HepG2 (cell line): ENCODE results near the gene RPSA. TPM values are rescaled to one million over a fixed set of nuclear protein-coding genes. Genes with fewer than 3 reads are reported as not detected.

Experiments
- ARID4A ChIP-seq: sonication (generic); formaldehyde crosslinking; IDR thresholded peaks from 2 replicates; pipeline ENCODE4 v1.5.0; 2020; ENCODE audit warnings: mild to moderate bottlenecking, missing genetic modification reagents, borderline replicate concordance
- KAT7 ChIP-seq: IDR thresholded peaks from 2 replicates; pipeline ENCODE4 v1.6.1; 2018; ENCODE audit warnings: borderline replicate concordance, missing compliant biosample characterization
- NCOA1 ChIP-seq: sonication (generic); formaldehyde crosslinking; IDR thresholded peaks from 2 replicates; pipeline ENCODE4 v1.9.0; 2021; ENCODE audit warnings: missing genetic modification reagents
- PAWR ChIP-seq: sonication (generic); formaldehyde crosslinking; IDR thresholded peaks from 2 replicates; pipeline ENCODE4 v1.4.0; 2020; ENCODE audit warnings: missing genetic modification reagents, mild to moderate bottlenecking, borderline replicate concordance
- POGK ChIP-seq: sonication (generic); formaldehyde crosslinking; conservative IDR thresholded peaks from 2 replicates; pipeline ENCODE4 v1.8.0; 2022; ENCODE audit warnings: mild to moderate bottlenecking, moderate library complexity, missing genetic modification reagents
- POLR2G ChIP-seq: fragments of 200-400 bp; formaldehyde crosslinking; IDR thresholded peaks from 2 replicates; pipeline ENCODE4 v1.6.1; 2018; ENCODE audit warnings: mild to moderate bottlenecking, low read depth, low read length, moderate library complexity
- TOE1 ChIP-seq: sonication (generic); formaldehyde crosslinking; IDR thresholded peaks from 2 replicates; pipeline ENCODE4 v1.4.0; 2020; ENCODE audit warnings: mild to moderate bottlenecking, missing genetic modification reagents
- TRIM22 ChIP-seq: fragments of 450-650 bp; IDR thresholded peaks from 2 replicates; pipeline ENCODE4 v1.6.1; 2017
- YEATS2 ChIP-seq: sonication (generic); formaldehyde crosslinking; IDR thresholded peaks from 2 replicates; pipeline ENCODE4 v1.4.0; 2020; ENCODE audit warnings: missing genetic modification reagents, borderline replicate concordance
- ZNF296 ChIP-seq: sonication (generic); formaldehyde crosslinking; conservative IDR thresholded peaks from 2 replicates; pipeline ENCODE4 v1.5.0; 2020; ENCODE audit warnings: mild to moderate bottlenecking, missing genetic modification reagents
- ZNF414 ChIP-seq: sonication (generic); formaldehyde crosslinking; IDR thresholded peaks from 2 replicates; pipeline ENCODE4 v1.5.0; 2020; ENCODE audit warnings: missing genetic modification reagents
- ZNF431 ChIP-seq: sonication (generic); formaldehyde crosslinking; IDR thresholded peaks from 2 replicates; pipeline ENCODE4 v1.9.0; 2022; ENCODE audit warnings: missing genetic modification reagents, low read depth, mild to moderate bottlenecking, borderline replicate concordance
- ZNF678 ChIP-seq: sonication (generic); formaldehyde crosslinking; IDR thresholded peaks from 2 replicates; pipeline ENCODE4 v1.4.0; 2020; ENCODE audit warnings: mild to moderate bottlenecking, missing genetic modification reagents
- polyA plus RNA-seq, 8 experiments: library from polyadenylated mRNA; depleted of rRNA in 3 of 8; stranded (reverse) in 7 of 8; unstranded in 1 of 8; fragments of >200 nt; fragmentation: Illumina TruSeq in 4 of 8; extraction: Trizol in 4 of 8; gene quantifications; 2 replicates each; pipeline versions ENCODE4 v1.2.1 to v1.2.3, GENCODE V29; 2011 to 2016; ENCODE audit warnings: low read depth in 4 of 8, missing spikeins in 1 of 8, mixed read lengths in 1 of 8; ENCODE audit not compliant: insufficient read depth in 1 of 8
- total RNA-seq, 5 experiments: library from RNA; depleted of rRNA; stranded (reverse); fragments of >200 nt; fragmentation: Illumina TruSeq; extraction: Trizol; gene quantifications; 2 replicates each; pipeline ENCODE4 v1.2.3, GENCODE V29; 2016; ENCODE audit warnings: low read depth in 1 of 5
- TF ChIP-seq, protein P1 (sequence below): sonication (generic); formaldehyde crosslinking; IDR thresholded peaks from 2 replicates; pipeline ENCODE4 v1.4.0; 2020; ENCODE audit warnings: mild to moderate bottlenecking, missing genetic modification reagents
- TF ChIP-seq, protein P2 (sequence below): sonication (generic); formaldehyde crosslinking; conservative IDR thresholded peaks from 2 replicates; pipeline ENCODE4 v1.4.0; 2020; ENCODE audit warnings: missing genetic modification reagents
- TF ChIP-seq, protein P3 (sequence below): sonication (generic); formaldehyde crosslinking; IDR thresholded peaks from 2 replicates; pipeline ENCODE4 v1.4.0; 2020; ENCODE audit warnings: missing genetic modification reagents

The RPSA gene
- total and polyA plus RNA-seq, 2 of the 13 experiments (the other 11 are each of a cell fraction or from before 2014, with no cell fraction given): 1,683 to 3,226 TPM

DNA sequence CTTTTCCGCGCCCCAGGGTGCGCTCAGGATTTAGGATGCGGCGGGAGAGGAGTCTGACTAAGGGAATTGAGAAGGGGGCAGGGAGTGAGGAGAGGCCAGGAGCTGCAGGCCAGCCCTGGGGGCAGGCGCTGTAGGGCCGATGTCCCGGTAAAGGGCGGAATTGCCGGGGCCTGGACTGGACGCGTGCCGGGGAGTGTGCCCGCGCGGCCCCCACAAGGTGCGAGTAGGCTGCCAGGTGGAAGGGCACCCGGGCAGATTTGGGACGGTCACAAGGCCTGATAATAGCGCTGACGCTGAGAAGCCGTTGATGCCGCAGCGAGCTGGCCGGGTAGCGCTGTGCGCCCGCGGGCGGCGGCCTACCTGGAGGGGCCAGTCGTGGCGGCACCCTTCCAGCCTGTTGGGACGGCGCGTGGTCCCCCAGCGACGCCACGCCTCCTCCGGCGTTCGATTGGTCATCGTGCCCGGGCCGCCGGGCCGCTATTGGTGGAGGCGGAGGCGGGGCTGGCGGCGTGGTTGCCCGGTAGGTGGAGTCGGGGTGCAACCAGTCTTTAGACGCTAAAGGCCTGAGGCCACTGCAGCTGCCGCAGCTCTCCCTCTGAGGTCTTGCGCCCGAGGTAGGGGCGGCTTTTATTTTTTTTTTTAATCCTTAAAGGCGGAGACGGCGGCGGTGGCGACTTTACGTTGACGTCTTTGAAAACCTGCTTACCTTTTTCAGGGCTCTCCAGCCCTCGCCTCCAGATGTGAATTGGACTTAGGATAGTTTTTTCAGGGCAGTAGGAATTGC lies 22.4 kb upstream of the RPSA start (continued):
- TF ChIP-seq, protein P1, sequence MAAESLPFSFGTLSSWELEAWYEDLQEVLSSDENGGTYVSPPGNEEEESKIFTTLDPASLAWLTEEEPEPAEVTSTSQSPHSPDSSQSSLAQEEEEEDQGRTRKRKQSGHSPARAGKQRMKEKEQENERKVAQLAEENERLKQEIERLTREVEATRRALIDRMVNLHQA (CRISPR knock-in tag): no peak
- peak; percentile 95 for TF ChIP-seq ARID4A (CRISPR knock-in tag)
- no peak for TF ChIP-seq ZNF296 (CRISPR knock-in tag)
- 0 out of 2 replicates have a peak, but pooled peaks have one; percentile 35 for TF ChIP-seq TOE1 (CRISPR knock-in tag)
- no peak for TF ChIP-seq PAWR (CRISPR knock-in tag)
- TF ChIP-seq POLR2G: peak; percentile 93
- no peak for TF ChIP-seq NCOA1
- peak; percentile 24; the same call in 1 of the 2 replicates for TF ChIP-seq YEATS2 (CRISPR knock-in tag)
- TF ChIP-seq KAT7: no peak; the same call in 1 of the 2 replicates
- no peak for TF ChIP-seq ZNF414 (CRISPR knock-in tag)
- no peak for TF ChIP-seq ZNF431
- TF ChIP-seq ZNF678 (CRISPR knock-in tag): 0 out of 2 replicates have a peak, but pooled peaks have one; percentile 7
- TF ChIP-seq, protein P2, sequence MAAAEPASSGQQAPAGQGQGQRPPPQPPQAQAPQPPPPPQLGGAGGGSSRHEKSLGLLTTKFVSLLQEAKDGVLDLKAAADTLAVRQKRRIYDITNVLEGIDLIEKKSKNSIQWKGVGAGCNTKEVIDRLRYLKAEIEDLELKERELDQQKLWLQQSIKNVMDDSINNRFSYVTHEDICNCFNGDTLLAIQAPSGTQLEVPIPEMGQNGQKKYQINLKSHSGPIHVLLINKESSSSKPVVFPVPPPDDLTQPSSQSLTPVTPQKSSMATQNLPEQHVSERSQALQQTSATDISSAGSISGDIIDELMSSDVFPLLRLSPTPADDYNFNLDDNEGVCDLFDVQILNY (CRISPR knock-in tag): 0 out of 2 replicates have a peak, but pooled peaks have one; percentile 16
- TF ChIP-seq TRIM22: no peak
- peak; percentile 41; the same call in 1 of the 2 replicates for TF ChIP-seq POGK
- TF ChIP-seq, protein P3, sequence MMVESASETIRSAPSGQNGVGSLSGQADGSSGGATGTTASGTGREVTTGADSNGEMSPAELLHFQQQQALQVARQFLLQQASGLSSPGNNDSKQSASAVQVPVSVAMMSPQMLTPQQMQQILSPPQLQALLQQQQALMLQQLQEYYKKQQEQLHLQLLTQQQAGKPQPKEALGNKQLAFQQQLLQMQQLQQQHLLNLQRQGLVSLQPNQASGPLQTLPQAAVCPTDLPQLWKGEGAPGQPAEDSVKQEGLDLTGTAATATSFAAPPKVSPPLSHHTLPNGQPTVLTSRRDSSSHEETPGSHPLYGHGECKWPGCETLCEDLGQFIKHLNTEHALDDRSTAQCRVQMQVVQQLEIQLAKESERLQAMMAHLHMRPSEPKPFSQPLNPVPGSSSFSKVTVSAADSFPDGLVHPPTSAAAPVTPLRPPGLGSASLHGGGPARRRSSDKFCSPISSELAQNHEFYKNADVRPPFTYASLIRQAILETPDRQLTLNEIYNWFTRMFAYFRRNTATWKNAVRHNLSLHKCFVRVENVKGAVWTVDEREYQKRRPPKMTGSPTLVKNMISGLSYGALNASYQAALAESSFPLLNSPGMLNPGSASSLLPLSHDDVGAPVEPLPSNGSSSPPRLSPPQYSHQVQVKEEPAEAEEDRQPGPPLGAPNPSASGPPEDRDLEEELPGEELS (CRISPR knock-in tag): no peak
